GM12878 (cell line): ENCODE results near the gene COL4A5. TPM values are rescaled to one million over a fixed set of nuclear protein-coding genes. Genes with fewer than 3 reads are reported as not detected.

Experiments
- ATAC-seq: fragments of 200-7000 bp; cut with Tn5 transposase; 3 replicates; pipeline ENCODE4 v1.9.1; 2020; ENCODE audit warnings: mild to moderate bottlenecking, moderate library complexity
- BruUV-seq: library from RNA; stranded (reverse); fragments of 400-500 nt; replicated peaks from 2 replicates; lab custom pipeline; 2021; lab: Mats Ljungman, UMichigan
- CTCF ChIA-PET: fragments of 300-600 bp; sonication (Branson Sonifier 250); formaldehyde crosslinking; extraction: SDS; loops from one replicate; lab custom pipeline; 2021; ENCODE audit warnings: inconsistent platforms; lab: Yijun Ruan, JAX
- POLR2A ChIA-PET: fragments of 350-600 bp; formaldehyde crosslinking; extraction: SDS; loops from one replicate; lab custom pipeline; 2021; ENCODE audit warnings: inconsistent platforms; lab: Charles Lee
- RAD21 ChIA-PET: fragments of 300-600 bp; sonication (Branson Sonifier 250); formaldehyde crosslinking; loops from one replicate; lab custom pipeline; 2023; ENCODE audit warnings: antibody characterized with exemption; ENCODE audit not compliant: unreplicated experiment; lab: Charles Lee
- SMC1A ChIA-PET: fragments of 300-600 bp; sonication (Branson Sonifier 250); formaldehyde crosslinking; loops from one replicate; lab custom pipeline; 2023; ENCODE audit not compliant: unreplicated experiment, uncharacterized antibody; lab: Charles Lee
- DNase-seq: peaks from one replicate; pipeline ENCODE4 v3.0.0-alpha.2; 2011; ENCODE audit warnings: low read depth, low spot score
- FAIRE-seq: peaks from 3 replicates; lab custom pipeline; 2011; peaks lifted over from hg19 to GRCh38; lab: Jason Lieb, UNC
- H2AFZ ChIP-seq: 2 replicates; pipeline ENCODE4 v1.6.0; 2011; ENCODE audit warnings: low read depth, low read length, control low read depth; ENCODE audit not compliant: control insufficient read depth
- H3K27ac ChIP-seq: 2 replicates; pipeline ENCODE4 v1.5.1; 2011; ENCODE audit warnings: control low read depth; ENCODE audit not compliant: control insufficient read depth, insufficient read depth
- H3K27me3 ChIP-seq, 2 experiments: replicated peaks in 1 of 2; 2 replicates each; pipeline versions ENCODE4 v1.6.0 to v1.6.1; 2011; ENCODE audit warnings: low read length in 1 of 2; ENCODE audit not compliant: control insufficient read depth in 2 of 2, insufficient read depth in 2 of 2
- H3K36me3 ChIP-seq, 2 experiments: 2 replicates each; pipeline ENCODE4 v1.5.1; 2011; ENCODE audit warnings: low read length in 1 of 2; ENCODE audit not compliant: control insufficient read depth in 2 of 2, insufficient read depth in 2 of 2
- H3K4me1 ChIP-seq: 2 replicates; pipeline ENCODE4 v1.6.1; 2011; ENCODE audit warnings: mild to moderate bottlenecking, low read length, moderate library complexity, mixed read lengths; ENCODE audit not compliant: control insufficient read depth, insufficient read depth
- H3K4me2 ChIP-seq: 2 replicates; pipeline ENCODE4 v1.6.0; 2011; ENCODE audit warnings: control low read depth; ENCODE audit not compliant: control insufficient read depth, insufficient read depth
- H3K4me3 ChIP-seq: fragments of 200-600 bp; sonication (generic); 2 replicates; pipeline ENCODE4 v1.5.1; 2016
- H3K79me2 ChIP-seq: 2 replicates; pipeline ENCODE4 v1.6.0; 2011; ENCODE audit warnings: low read length; ENCODE audit not compliant: control insufficient read depth, insufficient read depth
- H3K9ac ChIP-seq: 2 replicates; pipeline ENCODE4 v1.8.0; 2011; ENCODE audit warnings: low read length, control low read depth, mixed read lengths; ENCODE audit not compliant: control insufficient read depth, insufficient read depth
- H3K9me3 ChIP-seq: replicated peaks from 3 replicates; pipeline ENCODE4 v1.5.1; 2011; ENCODE audit warnings: mild to moderate bottlenecking, low read length; ENCODE audit not compliant: control insufficient read depth, insufficient read depth
- H4K20me1 ChIP-seq: 2 replicates; pipeline ENCODE4 v1.6.0; 2011; ENCODE audit not compliant: control insufficient read depth, insufficient read depth
- CTCF ChIP-seq, 3 experiments: IDR thresholded peaks in 2 of 3; conservative IDR thresholded peaks in 1 of 3; 2 replicates each; pipeline ENCODE4 v1.5.1; 2011; ENCODE audit warnings: low read depth in 3 of 3, low read length in 3 of 3, mild to moderate bottlenecking in 3 of 3, control low read depth in 2 of 3, moderate library complexity in 2 of 3, inconsistent platforms in 1 of 3, mixed read lengths in 1 of 3; ENCODE audit not compliant: control insufficient read depth in 2 of 3, insufficient read depth in 1 of 3; ENCODE audit errors: extremely low read depth in 1 of 3
- E2F8 ChIP-seq: fragments of 450-650 bp; IDR thresholded peaks from 2 replicates; pipeline ENCODE4 v1.6.1; 2018; ENCODE audit warnings: mild to moderate bottlenecking, low read depth, moderate library complexity; ENCODE audit not compliant: partially characterized antibody
- LARP7 ChIP-seq: fragments of 450-650 bp; IDR thresholded peaks from 2 replicates; pipeline ENCODE4 v1.6.1; 2017; ENCODE audit warnings: mild to moderate bottlenecking
- RAD51 ChIP-seq: fragments of 450-650 bp; IDR thresholded peaks from 2 replicates; pipeline ENCODE4 v1.6.1; 2016; ENCODE audit warnings: moderate library complexity, mild to moderate bottlenecking, inconsistent platforms
- RCOR1 ChIP-seq: conservative IDR thresholded peaks from 2 replicates; pipeline ENCODE4 v1.6.1; 2012; ENCODE audit warnings: low read depth, low read length, improper control_type of control experiment
- TCF3 ChIP-seq: IDR thresholded peaks from 2 replicates; pipeline ENCODE4 v1.6.1; 2012; ENCODE audit warnings: low read depth, mild to moderate bottlenecking, low read length, borderline replicate concordance; ENCODE audit not compliant: insufficient read depth
- ZBTB4 ChIP-seq: fragments of 450-650 bp; formaldehyde crosslinking; IDR thresholded peaks from 2 replicates; pipeline ENCODE4 v1.4.0; 2022; ENCODE audit warnings: mild to moderate bottlenecking, moderate library complexity
- WGBS: methylation state at CpG from one replicate; pipeline ENCODE4 v1.1.6; 2016; ENCODE audit warnings: low lambda C conversion rate; ENCODE audit not compliant: insufficient replicate concordance, insufficient coverage; ENCODE audit errors: missing lambda C conversion rate; 5-methylcytosine and 5-hydroxymethylcytosine counted together
- in situ Hi-C: fragments of 300-500 bp; cut with MboI; formaldehyde crosslinking; loops from 9 replicates; pipeline ENCODE4 v1.14.3; 2018; ENCODE audit warnings: mixed read lengths
- intact Hi-C: fragments of 100-400 bp; cut with micrococcal nuclease; formaldehyde crosslinking; loops from one replicate; pipeline ENCODE4 v1.14.2; 2022; ENCODE audit not compliant: unreplicated experiment
- polyA plus RNA-seq, 11 experiments: library from polyadenylated mRNA; depleted of rRNA in 4 of 11; unstranded in 6 of 11; stranded (reverse) in 5 of 11; fragments of >200 nt; fragmentation: Nextera tagmentation in 4 of 11; fragmentation: Illumina TruSeq in 1 of 11; extraction: Ambion mirVana in 4 of 11; extraction: Trizol in 1 of 11; gene quantifications; 1 replicate in 1 of 11; 2 replicates in 10 of 11; pipeline versions ENCODE4 v1.2.1 to v1.2.3, GENCODE V29; 2011 to 2016; ENCODE audit warnings: inconsistent platforms in 2 of 11, missing spikeins in 2 of 11, low read depth in 1 of 11
- total RNA-seq, 4 experiments: library from RNA; depleted of rRNA in 3 of 4; stranded (reverse); fragments of >200 nt in 3 of 4; fragmentation: Illumina TruSeq in 1 of 4; extraction: Trizol in 1 of 4; gene quantifications; 2 replicates each; pipeline versions ENCODE4 v1.2.1 to v1.2.3, GENCODE V29; 2013 to 2021

The COL4A5 gene
- total and polyA plus RNA-seq, 10 of the 15 experiments (the other 5 are each of a cell fraction or from before 2014, with no cell fraction given) = 0.13 to 2.8 (median 0.38) TPM; not detected in 1

- ATAC-seq = no peak; the same call in 1 of the 3 replicates
- H3K4me1 ChIP-seq = no peaks in the 10 kb centered on the region
- 33% methylated on average over 39 of the region's 39 CpGs for WGBS
- TF ChIP-seq CTCF (IDR thresholded peaks at IDR 0.05 in 2 of 3, conservative IDR thresholded peaks at IDR 0.05 in 1 of 3; ENCODE audit: control insufficient read depth in 2 of 3, extremely low read depth in 1 of 3, insufficient read depth in 1 of 3, low read depth in 3 of 3, low read length in 3 of 3) (no peak), RAD51 (no peak), RCOR1 (no peak), E2F8 (no peak), TCF3 (no peak), ZBTB4 (CRISPR knock-in tag) (no peak), LARP7 (no peak)
- FAIRE-seq = no peak
- ChIA-PET POLR2A (no interaction called here), SMC1A (interaction anchor here (0.9 kb wide), 1 partner anchor 30 kb away, joined by 3 read pairs; no protein-coding TSS in a partner anchor), CTCF (interaction anchor here (1.4 kb wide), 1 partner anchor 34 kb away, joined by 5 read pairs; no protein-coding TSS in a partner anchor), RAD21 (no interaction called here)
- DNase-seq = no peak
- no peak overlapping the region for H3K27ac ChIP-seq
- H2AFZ ChIP-seq = no peak overlapping the region
- no peak overlapping the region for H3K4me3 ChIP-seq
- in situ Hi-C loops (no loop called here), intact Hi-C loops (no loop called here)
- H3K9ac ChIP-seq = no peak overlapping the region
- no peak overlapping the region for H3K4me2 ChIP-seq
- no peaks in the 10 kb centered on the region for H3K36me3 ChIP-seq
- H3K79me2 ChIP-seq = no peaks in the 10 kb centered on the region
- no peaks in the 10 kb centered on the region for H4K20me1 ChIP-seq
- no TSS peak for BruUV-seq
- H3K9me3 ChIP-seq = no peaks in the 10 kb centered on the region; the same call in 2 of the 3 replicates
- peaks cover 2 to 3% of the 10 kb centered on the region in 2 experiments; a peak in 3 of 4 replicates for H3K27me3 ChIP-seq
These were observed 293.1 kb downstream of the COL4A5 start for GRCh38 chrX:108732630-108733321.
